ENCODE results near the gene CAVIN2.

GRCh38 chr2:191795715-191796114 lies 51.2 kb downstream of the CAVIN2 start:
- TF ChIP-seq CTCF (IDR thresholded peaks at IDR 0.05; ENCODE audit: poor library complexity) = no peak
- no peak for TF ChIP-seq EZH2phosphoT487 (IDR thresholded peaks at IDR 0.05; ENCODE audit: low read depth, severe bottlenecking, unreplicated experiment)
